ENCODE results near the gene ZZZ3.

Gene ZZZ3

DNA sequence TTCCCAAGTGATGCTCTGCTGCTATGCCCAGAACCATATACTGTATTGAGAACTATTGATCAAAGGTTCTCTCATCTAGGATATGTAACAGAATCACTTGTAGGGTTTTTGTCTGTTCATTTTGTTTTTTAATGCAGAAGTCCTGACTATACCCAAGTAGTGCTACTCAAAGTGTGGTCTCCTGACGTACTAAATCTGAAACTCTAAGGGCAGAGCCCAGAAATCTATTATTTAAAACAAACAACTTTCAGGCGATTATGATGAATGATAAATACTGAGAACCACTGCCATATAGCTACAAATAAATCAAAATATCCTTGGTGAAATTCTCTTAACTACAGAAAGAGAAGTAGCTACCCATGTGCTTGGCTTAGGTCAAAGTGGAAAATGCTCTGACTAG lies 10.1 kb downstream of the ZZZ3 start:
- no peaks in the 10 kb centered on the region for H3K9me3 ChIP-seq
- no peak overlapping the region for H3K9ac ChIP-seq
- H3K36me3 ChIP-seq: peaks cover 23% of the 10 kb centered on the region
- H3K4me3 ChIP-seq: no peak overlapping the region
- no peak overlapping the region for H3K27ac ChIP-seq
- TF ChIP-seq Cebpa-rat (IDR thresholded peaks at IDR 0.05): no peak
- peaks cover 100% of the 10 kb centered on the region for H4K20me1 ChIP-seq
- peaks cover 8% of the 10 kb centered on the region; the same call in 1 of the 2 replicates for H3K4me1 ChIP-seq
- H3K27me3 ChIP-seq: no peaks in the 10 kb centered on the region
- no peak overlapping the region for H3K4me2 ChIP-seq

GRCh38 chr1:77671836-77672235 lies 10.6 kb downstream of the ZZZ3 start:
- Histone ChIP-seq H3K27me3 (no peaks in the 10 kb centered on the region), H3K4me3 (no peak overlapping the region), H3K4me2 (no peak overlapping the region), H3K27ac (no peak overlapping the region), H4K20me1 (peaks cover 100% of the 10 kb centered on the region), H3K36me3 (peaks cover 19% of the 10 kb centered on the region), H3K4me1 (peaks cover 8% of the 10 kb centered on the region; the same call in 1 of the 2 replicates), H3K9me3 (no peaks in the 10 kb centered on the region), H3K9ac (no peak overlapping the region)
- no peak for TF ChIP-seq Cebpa-rat (IDR thresholded peaks at IDR 0.05)

DNA sequence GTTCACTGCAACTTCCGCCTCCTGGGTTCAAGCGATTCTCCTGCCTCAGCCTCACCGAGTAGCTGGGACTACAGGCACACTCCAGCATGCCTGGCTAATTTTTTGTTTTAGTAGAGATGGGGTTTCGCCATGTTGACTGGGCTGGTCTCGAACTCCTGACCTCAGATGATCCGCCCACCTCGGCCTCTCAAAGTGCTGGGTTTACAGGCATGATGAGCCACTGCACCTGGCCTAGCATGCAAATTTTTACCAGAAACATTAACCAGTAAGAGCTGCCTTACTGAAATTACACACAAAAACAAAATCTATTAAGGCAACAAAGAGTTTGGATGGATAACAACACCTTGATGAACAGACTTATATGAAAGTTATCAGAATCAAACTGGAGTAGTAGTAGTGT lies 12.1 kb downstream of the ZZZ3 start:
- no peak for TF ChIP-seq Cebpa-rat (IDR thresholded peaks at IDR 0.05)
- peaks cover 8% of the 10 kb centered on the region; the same call in 1 of the 2 replicates for H3K4me1 ChIP-seq
- peaks cover 100% of the 10 kb centered on the region for H4K20me1 ChIP-seq
- H3K4me2 ChIP-seq: no peak overlapping the region
- no peaks in the 10 kb centered on the region for H3K27me3 ChIP-seq
- H3K27ac ChIP-seq: no peak overlapping the region
- peaks cover 22% of the 10 kb centered on the region for H3K36me3 ChIP-seq
- H3K9ac ChIP-seq: no peak overlapping the region
- no peak overlapping the region for H3K4me3 ChIP-seq
- peaks cover 6% of the 10 kb centered on the region; the same call in 1 of the 2 replicates for H3K9me3 ChIP-seq

DNA sequence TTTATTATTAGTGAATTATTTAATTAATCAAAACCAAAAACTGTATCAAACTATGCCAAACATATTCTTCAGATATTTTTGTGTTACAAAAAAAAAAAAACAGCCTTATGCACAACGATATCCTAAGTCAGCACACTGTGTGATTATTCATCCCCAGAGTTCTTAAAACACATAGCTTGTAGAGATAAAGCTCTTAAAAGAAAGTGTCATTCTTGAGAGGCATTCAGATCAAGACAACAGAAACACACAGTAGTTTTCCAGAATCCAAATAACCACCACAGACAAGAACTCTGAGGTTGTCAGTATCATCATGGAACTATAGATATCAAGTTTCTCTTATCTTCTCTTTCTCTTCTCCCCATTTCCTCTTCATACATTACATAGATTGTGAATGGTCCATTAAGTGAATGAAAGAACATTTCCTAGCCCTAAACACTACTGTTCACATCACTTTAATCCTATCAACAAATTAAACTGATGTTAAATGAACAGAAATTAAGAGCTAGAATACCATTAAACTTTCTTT lies 13.5 kb downstream of the ZZZ3 start:
- Histone ChIP-seq H3K4me3 (no peak overlapping the region), H3K4me2 (no peak overlapping the region), H3K27ac (no peak overlapping the region), H3K9ac (no peak overlapping the region), H3K4me1 (peaks cover 8% of the 10 kb centered on the region; the same call in 1 of the 2 replicates), H3K9me3 (peaks cover 6% of the 10 kb centered on the region; the same call in 1 of the 2 replicates), H3K36me3 (peaks cover 13% of the 10 kb centered on the region; the same call in 1 of the 2 replicates), H3K27me3 (no peaks in the 10 kb centered on the region), H4K20me1 (peaks cover 100% of the 10 kb centered on the region)
- no peak for TF ChIP-seq Cebpa-rat (IDR thresholded peaks at IDR 0.05)

GRCh38 chr1:77664939-77665516 lies 17.4 kb downstream of the ZZZ3 start:
- TF ChIP-seq Cebpa-rat (IDR thresholded peaks at IDR 0.05): no peak
- H3K9me3 ChIP-seq: peaks cover 6% of the 10 kb centered on the region; the same call in 1 of the 2 replicates
- no peak overlapping the region for H3K9ac ChIP-seq
- no peaks in the 10 kb centered on the region for H3K27me3 ChIP-seq
- H3K4me1 ChIP-seq: no peaks in the 10 kb centered on the region
- peaks cover 100% of the 10 kb centered on the region for H4K20me1 ChIP-seq
- no peak overlapping the region for H3K4me2 ChIP-seq
- H3K4me3 ChIP-seq: no peak overlapping the region
- H3K36me3 ChIP-seq: peaks cover 14% of the 10 kb centered on the region
- H3K27ac ChIP-seq: no peak overlapping the region

GRCh38 chr1:77661696-77662095 lies 20.8 kb downstream of the ZZZ3 start:
- Histone ChIP-seq H4K20me1 (peaks cover 100% of the 10 kb centered on the region), H3K9me3 (peaks cover 6% of the 10 kb centered on the region; the same call in 1 of the 2 replicates), H3K27me3 (no peaks in the 10 kb centered on the region), H3K36me3 (peaks cover 30% of the 10 kb centered on the region), H3K4me2 (no peak overlapping the region), H3K27ac (no peak overlapping the region), H3K4me1 (no peaks in the 10 kb centered on the region), H3K9ac (no peak overlapping the region), H3K4me3 (no peak overlapping the region)
- no peak for TF ChIP-seq Cebpa-rat (IDR thresholded peaks at IDR 0.05)

- Histone ChIP-seq H3K36me3 (peaks cover 29% of the 10 kb centered on the region), H3K4me1 (no peaks in the 10 kb centered on the region), H3K4me2 (no peak overlapping the region), H3K9me3 (no peaks in the 10 kb centered on the region), H3K27me3 (no peaks in the 10 kb centered on the region), H3K4me3 (no peak overlapping the region), H3K9ac (no peak overlapping the region), H3K27ac (no peak overlapping the region), H4K20me1 (peaks cover 100% of the 10 kb centered on the region)
- no peak for TF ChIP-seq Cebpa-rat (IDR thresholded peaks at IDR 0.05)
These were observed 22.4 kb downstream of the ZZZ3 start for GRCh38 chr1:77659879-77660593.

DNA sequence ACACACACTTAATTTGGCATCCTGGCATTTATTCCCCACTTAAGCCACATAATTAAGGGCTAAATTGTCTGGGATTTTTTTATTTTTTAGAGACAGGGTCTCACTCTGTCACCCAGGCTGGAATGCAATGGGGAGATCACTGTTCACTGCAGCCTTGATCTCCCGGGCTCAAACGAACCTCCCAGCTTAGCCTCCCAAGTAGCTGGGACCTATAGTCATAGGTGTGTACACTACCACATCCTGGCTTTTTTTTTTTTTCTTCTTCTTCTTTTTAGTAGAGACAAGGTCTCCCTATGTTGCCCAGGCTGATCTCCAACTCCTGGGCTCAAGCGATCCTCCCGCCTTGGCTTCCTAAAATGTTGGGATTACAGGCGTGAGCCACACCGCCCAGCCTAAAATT lies 24.2 kb downstream of the ZZZ3 start:
- no peaks in the 10 kb centered on the region for H3K27me3 ChIP-seq
- H3K4me2 ChIP-seq: no peak overlapping the region
- no peak overlapping the region for H3K9ac ChIP-seq
- H3K4me3 ChIP-seq: no peak overlapping the region
- H3K27ac ChIP-seq: no peak overlapping the region
- TF ChIP-seq Cebpa-rat (IDR thresholded peaks at IDR 0.05): no peak
- H3K9me3 ChIP-seq: no peaks in the 10 kb centered on the region
- H3K4me1 ChIP-seq: no peaks in the 10 kb centered on the region
- H4K20me1 ChIP-seq: peaks cover 93% of the 10 kb centered on the region
- H3K36me3 ChIP-seq: peaks cover 42% of the 10 kb centered on the region

DNA sequence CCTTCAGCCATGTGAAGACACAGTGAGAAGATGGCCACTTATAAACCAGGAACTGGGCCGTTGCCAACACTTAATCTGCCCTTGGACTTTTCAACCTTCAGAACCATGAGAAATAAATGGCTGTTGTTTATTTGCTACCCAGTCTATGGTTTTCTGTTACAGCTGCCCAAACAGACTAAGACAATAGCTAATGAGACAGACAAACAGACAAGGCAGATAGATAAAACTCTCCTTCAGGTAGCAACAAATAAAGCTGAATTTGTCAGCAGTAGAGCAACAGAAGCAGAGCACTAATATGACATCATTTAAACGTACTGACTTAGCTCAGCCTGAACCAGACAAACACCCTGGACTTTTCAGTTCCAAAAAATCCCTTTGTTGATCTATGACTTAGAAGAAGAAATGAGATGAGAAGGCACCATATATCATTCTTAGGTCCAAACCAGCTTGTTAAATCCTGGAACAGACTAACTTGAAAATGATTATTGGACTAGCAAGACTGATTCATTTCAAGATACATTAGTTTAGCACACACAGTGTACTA lies 27.0 kb downstream of the ZZZ3 start:
- H3K27ac ChIP-seq: no peak overlapping the region
- H4K20me1 ChIP-seq: peaks cover 89% of the 10 kb centered on the region
- no peaks in the 10 kb centered on the region for H3K27me3 ChIP-seq
- no peak overlapping the region for H3K9ac ChIP-seq
- peaks cover 55% of the 10 kb centered on the region for H3K36me3 ChIP-seq
- no peak for TF ChIP-seq Cebpa-rat (IDR thresholded peaks at IDR 0.05)
- peaks cover 13% of the 10 kb centered on the region for H3K9me3 ChIP-seq
- H3K4me1 ChIP-seq: no peaks in the 10 kb centered on the region
- no peak overlapping the region for H3K4me3 ChIP-seq
- no peak overlapping the region for H3K4me2 ChIP-seq

- H3K36me3 ChIP-seq: peaks cover 58% of the 10 kb centered on the region
- no peak overlapping the region for H3K27ac ChIP-seq
- peaks cover 72% of the 10 kb centered on the region for H4K20me1 ChIP-seq
- H3K4me1 ChIP-seq: no peaks in the 10 kb centered on the region
- no peak overlapping the region for H3K9ac ChIP-seq
- no peak overlapping the region for H3K4me2 ChIP-seq
- H3K27me3 ChIP-seq: no peaks in the 10 kb centered on the region
- no peak overlapping the region for H3K4me3 ChIP-seq
- H3K9me3 ChIP-seq: peaks cover 38% of the 10 kb centered on the region
- no peak for TF ChIP-seq Cebpa-rat (IDR thresholded peaks at IDR 0.05)
These were observed 29.4 kb downstream of the ZZZ3 start for GRCh38 chr1:77652970-77653516.
